ENCODE data around the gene FRAS1.
"Not testable (repeated sequence)": the region's sequence is repeated elsewhere in the genome, so short reads cannot be mapped to it uniquely, and the experiment has no call there.

Gene FRAS1

DNA sequence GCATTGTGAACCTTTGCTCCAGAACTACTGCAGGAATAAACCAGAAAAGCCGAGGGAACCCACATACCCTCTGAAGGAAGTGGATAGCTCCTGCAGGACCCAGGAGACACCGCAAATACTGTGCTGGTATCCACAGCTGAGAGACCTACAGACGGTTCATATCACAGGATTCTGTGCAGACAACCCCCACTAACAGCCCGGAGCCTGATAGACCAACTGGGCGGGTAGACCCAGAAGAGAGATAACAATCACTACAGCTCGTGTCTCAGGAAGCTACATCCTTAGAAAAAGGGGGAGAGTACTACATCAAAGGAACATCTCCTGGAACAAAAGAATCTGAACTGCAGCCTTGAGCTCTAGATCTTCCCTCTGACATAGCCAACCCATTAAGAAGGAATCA, 150.8 kb downstream of the FRAS1 start:
- in situ Hi-C loops (cut with MboI; ENCODE audit: low sequenced_read_pairs): no loop called here

DNA sequence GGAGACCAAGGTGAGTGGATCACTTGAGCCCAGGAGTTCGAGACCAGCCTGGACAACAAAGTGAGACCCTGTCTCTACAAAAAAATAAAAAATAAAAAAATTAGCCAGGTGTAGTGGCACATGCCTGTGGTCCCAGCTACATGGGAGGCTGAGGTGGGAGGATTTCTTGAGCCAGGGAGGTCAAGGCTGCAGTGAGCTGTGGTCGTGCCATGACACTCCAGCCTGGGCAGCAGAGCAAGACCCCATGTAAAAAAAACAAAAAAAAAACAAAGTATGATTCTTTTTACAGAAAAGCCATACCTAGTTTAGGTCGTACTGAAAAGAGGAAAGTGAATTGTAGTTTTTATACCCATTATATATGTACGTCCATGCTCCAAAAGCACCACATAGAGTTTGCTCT, 151.8 kb downstream of the FRAS1 start:
- in situ Hi-C loops (cut with MboI; ENCODE audit: low sequenced_read_pairs): not testable (repeated sequence)

DNA sequence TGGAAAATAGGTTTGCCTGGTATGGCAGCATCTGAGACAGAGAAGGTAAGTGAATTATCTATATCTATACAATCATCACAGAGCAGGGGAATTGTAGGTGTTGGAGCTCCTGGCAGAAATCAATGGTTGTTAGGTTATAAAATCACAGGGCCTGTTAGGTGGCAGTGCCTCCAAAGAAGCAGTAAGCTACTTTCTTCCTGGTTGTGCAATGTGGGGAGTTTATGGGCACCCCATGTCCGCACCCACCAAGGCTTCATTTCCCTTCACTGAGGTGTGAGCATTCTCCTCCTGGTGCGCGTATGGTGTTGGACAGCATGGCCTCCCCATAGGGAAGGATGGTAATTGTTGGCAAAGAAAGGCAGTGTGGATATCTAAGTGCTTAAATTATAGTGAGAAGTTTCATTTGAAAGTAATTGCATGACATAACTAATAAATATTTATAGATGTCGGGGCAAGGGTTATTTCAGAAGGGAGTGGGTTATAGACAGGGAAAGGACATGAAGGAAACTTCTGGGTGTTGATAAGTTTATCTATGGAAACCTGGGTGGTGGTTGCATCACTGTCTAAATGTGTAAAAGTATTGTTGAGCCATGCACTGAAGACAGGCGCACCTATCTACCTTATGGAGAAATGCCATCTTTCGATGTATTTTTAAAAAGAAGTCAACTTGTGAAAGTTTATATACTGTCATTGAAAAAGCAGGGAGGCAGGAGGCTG, 153.7 kb downstream of the FRAS1 start:
- in situ Hi-C loops (cut with MboI; ENCODE audit: low sequenced_read_pairs): no loop called here

DNA sequence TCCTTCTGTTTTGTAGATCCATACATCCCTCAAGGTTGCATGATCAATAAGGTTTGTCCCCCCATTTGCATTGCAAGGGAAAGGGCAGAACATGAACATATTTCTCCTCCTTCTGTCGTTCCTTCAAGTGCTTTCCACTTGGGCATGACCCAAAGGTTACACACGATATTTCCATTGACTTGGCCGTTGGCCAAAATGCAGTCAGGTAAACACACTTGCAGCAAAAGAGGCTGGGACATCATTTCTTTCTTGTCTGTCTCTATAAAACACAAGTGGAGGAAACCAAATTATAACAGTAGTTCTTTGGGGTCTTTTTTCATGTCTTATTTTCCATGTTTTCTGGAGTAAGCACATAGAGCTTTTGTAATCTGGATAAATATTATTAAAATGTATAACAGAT, 156.1 kb downstream of the FRAS1 start:
- in situ Hi-C loops (cut with MboI; ENCODE audit: low sequenced_read_pairs): no loop called here

DNA sequence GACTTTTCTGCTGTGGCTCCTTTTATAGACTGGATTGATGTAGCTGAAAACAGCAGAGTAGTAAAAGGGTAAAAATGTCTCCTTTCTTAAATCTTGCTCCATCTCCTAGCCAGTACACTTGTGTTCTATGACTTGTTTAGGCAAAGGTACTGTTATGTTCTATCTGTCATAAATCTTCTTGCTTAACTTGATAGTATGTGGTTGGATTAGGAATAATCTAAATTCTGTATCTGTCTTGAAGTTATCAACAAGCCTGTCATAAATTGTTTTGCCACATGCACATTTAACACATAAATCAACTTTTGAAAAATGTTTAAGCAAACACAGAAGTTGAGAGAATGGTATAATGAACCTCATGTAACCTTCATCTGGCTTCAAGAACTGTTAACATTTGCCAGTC, 157.0 kb downstream of the FRAS1 start:
- in situ Hi-C loops (cut with MboI; ENCODE audit: low sequenced_read_pairs): no loop called here

DNA sequence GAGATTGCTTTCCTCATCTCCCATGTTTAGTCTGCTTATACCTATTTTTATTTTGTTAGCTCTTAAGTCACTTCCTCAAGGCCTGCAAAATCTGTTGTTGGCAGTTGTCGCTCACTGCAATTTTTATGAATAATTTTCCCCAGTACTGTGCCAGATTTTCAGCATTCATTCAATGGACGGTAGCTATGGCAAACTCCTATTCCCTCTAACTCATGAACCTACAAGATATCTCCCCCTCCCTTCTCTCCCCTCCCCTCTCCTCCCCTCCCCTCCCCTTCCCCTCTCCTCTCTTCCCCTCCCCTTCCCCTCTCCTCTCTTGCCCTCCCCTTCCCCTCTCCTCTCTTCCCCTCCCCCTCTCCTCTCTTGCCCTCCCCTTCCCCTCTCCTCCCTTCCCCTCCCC, 160.4 kb downstream of the FRAS1 start:
- in situ Hi-C loops (cut with MboI; ENCODE audit: low sequenced_read_pairs): no loop called here

DNA sequence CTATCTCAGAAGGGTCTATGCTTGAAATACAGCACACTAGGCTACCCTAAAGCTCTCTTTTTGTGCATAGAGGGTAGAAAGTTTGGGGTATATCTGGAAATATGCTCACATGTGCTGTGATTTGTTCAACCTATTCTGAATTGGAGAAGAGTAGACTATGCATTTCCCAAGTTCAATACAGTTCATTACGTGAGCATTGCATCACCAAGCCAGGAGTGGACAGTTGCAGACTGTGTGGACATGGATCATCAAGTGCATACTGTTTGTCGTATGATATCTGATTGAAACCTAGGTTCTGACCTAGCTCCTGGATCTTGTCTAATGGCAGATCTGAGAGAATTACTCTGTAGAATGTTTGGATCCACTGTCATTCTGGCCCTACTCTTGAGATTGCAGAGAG, 161.1 kb downstream of the FRAS1 start:
- in situ Hi-C loops (cut with MboI; ENCODE audit: low sequenced_read_pairs): no loop called here

DNA sequence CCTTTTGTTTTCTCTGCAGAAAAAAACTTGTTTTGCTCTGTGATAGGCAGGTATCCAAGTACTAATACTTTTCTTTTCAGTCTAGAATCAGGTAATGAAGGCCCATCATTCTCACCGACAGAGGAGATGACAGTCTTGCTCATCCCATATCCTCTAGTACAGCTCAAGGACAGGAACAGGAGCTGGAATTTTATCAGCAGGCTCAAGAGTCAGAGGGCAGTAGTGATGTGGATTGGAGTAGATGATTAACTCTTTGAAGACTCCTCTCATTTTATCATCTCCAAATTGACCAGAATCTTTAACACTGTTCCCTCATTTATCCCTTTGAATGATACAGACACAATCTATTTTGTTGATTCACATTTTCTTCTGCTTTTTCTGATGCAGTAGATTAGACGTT, 162.7 kb downstream of the FRAS1 start:
- in situ Hi-C loops (cut with MboI; ENCODE audit: low sequenced_read_pairs): no loop called here

DNA sequence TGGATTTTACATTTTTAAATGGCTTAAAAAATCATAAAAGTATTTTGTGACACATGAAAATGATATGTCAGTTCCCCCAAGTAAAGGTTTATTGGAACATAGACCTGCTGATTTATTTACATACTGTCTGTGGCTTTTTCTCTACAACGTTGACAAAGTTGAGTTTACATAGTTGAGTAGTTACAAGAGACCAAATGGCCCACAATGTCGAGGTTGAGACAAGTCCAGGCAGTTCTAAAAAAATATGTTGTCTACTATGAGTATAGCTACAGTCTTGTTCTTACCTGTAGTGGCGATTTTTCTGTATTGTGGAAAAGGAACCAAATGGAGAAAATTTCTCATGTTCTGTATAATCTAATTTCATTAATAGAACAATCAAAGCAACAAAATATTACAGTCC, 163.2 kb downstream of the FRAS1 start:
- in situ Hi-C loops (cut with MboI; ENCODE audit: low sequenced_read_pairs): no loop called here

DNA sequence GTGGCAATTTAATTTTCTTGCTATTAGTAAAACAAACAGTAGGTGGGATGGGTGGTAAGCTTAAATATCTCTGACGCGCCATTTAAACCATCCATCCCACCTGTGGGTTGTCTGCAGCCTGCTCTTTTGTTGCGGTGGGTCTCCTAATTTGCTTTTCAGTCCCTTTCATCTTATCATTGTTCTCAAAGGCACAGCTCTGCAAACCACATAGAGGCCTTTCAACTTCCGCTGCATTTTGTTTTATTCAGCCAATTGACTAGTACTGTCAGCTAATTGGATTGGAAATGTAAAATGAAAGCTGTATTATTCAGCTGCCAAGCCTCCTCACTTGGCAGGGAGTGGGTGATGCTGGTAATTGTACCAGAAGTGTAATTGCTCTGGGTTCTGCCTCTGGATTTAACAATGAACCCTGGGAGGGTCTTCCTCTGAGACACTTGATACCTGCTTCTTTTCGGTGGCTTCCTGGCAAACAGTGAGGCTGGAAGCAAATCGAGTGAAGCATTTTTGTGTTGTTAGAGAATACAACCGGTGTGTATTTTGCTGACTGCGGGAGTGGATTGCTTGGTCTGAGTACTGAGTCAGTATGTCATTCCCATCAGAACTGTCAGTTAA, 165.6 kb downstream of the FRAS1 start:
- in situ Hi-C loops (cut with MboI; ENCODE audit: low sequenced_read_pairs): no loop called here

DNA sequence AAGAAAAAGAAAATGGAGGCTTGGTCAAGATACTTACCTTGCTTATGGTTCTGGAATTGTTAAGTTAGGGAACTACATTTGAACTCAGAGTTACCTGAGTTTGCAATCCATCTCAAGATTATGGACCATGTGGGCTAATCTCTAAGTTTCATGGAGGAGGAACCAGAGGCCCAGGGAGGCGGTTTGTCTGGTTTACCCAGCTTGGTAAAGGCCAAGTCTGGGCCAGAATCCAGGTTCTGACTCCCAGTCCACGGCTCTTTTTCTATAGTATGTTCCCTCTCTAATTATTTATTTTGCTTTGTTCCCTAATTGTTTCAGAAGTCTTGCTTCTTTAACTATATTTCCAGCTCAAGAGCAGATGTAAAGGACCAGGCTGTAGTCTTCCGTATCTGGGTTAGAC, 168.1 kb downstream of the FRAS1 start:
- in situ Hi-C loops (cut with MboI; ENCODE audit: low sequenced_read_pairs): no loop called here

DNA sequence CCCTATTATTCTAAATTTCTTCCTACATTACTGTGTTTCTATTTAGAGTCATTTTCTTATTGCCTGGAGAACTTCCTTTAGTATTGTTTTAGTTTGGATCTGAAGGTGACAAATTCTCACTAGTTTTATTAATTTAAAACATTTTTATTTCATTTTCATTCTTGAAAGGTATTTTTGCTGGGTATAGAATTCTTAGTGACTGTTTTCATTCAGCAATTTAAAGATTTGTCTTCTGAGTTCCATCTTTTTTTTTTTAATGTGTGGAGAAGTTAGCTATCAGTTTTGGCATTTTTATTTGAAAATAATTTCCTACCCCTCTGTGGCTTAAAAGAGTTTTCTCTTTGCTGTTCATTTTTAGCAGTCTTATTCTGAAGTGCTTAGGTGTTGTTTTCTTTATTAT, 169.2 kb downstream of the FRAS1 start:
- in situ Hi-C loops (cut with MboI; ENCODE audit: low sequenced_read_pairs): no loop called here

DNA sequence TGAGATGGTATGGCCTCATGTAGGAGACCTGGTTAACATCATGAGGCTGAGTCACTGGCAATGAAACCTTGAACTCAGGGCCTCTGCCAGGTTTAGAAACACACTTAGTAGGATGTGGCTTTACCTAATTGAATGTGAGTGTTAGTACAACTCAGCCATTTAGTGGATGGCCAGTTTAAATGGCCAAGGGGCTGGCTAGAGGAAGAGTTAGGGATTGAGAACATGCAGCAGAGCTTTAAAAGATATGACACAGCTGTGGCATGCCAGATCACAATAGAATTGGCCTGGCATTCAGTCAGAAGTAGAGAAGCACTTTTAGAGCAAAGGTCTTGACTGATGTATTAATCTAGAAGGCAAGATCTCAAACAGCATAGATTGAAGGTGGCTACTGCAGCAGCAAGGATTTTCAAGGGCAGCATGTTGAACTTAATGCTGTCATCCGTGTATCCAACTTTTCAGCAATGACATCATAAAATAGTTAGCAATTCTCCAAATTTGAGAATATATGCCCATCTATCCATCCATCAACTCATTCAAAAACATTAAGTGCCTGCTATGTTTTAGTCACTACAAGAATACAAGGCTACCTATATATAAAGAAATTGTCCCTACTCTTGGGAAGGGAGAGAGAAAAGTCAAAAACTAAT, 170.4 kb downstream of the FRAS1 start:
- in situ Hi-C loops (cut with MboI; ENCODE audit: low sequenced_read_pairs): no loop called here

DNA sequence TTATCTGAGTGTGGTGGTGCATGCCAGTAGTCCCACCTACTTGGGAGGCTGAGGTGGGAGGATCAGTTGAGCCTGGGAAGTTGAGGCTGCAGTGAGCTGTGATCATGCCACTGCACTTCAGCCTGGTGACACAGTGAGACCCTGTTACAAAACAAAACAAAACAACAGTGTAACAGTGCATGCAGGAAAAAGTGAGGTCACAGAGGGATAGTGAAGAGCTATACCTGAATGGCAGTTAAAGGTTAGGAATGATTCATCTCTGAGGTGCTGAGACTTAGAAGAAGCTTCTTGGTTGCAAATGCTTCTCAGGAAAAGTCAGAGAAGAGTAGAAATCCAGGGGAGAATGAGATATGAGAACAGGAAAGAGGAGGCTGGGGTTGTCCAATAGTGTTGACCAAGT, 178.7 kb downstream of the FRAS1 start:
- in situ Hi-C loops (cut with MboI; ENCODE audit: low sequenced_read_pairs): no loop called here

DNA sequence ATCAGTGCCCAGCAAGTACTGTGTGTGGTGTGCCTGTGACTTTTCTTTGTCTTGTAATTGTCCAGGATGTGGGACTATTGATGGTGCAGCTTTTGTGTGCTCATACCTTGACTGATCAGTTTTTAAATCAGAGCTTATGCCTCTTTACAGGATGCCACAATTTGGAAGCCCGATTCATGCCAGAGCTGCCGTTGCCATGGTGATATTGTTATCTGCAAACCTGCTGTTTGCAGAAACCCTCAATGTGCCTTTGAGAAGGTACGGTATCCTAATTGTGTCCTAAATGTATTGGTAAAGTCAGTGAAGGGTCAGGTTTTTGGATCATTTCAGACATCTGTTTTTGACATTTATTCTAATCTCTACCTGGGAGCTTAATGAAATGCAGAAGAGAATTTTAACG, 180.2 kb downstream of the FRAS1 start:
- in situ Hi-C loops (cut with MboI; ENCODE audit: low sequenced_read_pairs): no loop called here

DNA sequence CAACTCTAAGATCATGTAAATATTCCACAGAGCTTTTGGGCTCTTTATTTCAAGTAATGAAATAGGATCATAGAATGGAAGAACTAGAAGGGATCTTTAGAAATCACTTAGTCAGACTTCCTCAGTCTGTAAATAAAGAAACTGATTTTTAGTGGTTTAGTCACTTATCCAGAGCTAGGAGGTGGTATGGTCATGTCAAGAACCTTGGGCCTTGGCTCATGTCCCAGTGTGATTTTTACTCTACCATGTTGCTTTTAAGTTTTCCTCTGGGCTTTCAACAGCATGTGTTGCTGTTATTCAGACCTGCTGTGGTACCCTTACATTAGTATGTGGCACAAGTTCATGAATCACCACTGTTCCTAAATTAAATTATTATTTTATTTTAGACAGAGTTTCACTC, 184.9 kb downstream of the FRAS1 start:
- in situ Hi-C loops (cut with MboI; ENCODE audit: low sequenced_read_pairs): no loop called here

DNA sequence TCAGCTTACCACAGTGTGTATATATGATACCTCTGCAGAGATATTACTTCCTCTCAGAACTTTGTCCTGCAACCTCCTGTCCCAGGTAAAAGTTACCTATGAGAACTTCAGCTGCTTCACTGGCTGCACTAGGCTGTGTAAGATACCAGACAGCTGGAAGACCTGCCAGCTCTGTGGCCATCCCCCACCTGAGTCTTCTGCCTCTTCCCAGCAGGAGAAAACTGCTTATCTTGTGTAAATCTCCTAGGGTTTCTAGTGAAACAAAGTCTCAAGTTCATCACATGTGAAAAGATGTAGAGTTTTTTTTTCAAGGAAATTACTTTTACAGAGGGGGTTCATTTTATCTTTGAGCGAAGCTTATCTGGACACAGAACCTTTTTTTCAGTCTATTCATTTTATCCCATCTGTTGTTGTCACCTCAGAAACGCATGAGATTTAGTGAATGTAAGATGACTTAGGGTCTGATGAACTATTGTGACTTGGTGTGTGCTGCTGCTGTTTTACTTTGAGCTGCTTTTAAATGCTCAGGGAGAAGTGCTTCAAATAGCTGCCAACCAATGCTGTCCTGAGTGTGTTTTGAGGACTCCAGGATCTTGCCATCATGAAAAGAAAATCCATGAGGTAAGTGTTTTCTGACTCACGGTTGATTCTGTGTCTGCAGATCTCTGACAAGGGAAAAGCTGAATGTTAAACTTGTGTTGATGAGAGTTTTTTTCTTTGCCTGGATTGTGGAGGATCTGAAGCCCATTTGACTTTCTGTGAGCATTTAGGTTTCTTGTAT, 187.8 kb downstream of the FRAS1 start:
- in situ Hi-C loops (cut with MboI; ENCODE audit: low sequenced_read_pairs): no loop called here

DNA sequence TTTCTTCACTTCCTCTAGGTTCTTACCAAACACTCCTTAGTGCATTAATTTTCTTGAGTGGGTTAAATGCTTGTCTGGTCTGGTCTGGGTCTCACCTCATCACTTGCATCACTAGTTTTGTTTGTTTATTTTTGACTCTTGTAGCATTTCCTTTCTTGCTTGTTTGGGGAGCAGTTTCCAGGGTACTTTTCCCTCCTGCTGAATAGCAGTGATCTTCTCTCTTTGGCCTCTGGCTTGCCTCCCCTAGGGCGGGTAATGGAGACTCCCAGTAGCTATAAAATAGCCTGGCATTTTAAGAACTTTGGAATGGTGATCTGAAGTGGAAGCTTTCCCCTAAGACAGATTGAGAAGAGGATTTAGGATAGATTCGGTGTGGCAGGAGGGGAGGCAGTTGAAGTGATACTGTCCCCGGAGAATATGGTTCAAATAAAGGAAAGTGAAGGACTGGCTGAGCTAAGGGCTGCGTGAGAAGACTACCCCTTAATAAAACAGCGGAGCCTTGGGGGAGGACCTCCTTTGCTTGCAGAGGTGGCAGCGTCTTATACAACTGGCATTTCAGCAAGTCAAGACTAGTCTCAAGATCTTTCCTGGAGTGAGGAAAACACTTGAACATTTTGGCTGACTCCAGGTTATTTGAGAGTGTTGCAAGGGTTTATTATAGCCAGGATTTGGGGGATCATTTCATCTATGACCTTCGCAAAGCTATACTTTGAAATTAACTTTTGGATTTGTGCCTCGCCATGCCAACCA, 190.6 kb downstream of the FRAS1 start:
- in situ Hi-C loops (cut with MboI; ENCODE audit: low sequenced_read_pairs): no loop called here

DNA sequence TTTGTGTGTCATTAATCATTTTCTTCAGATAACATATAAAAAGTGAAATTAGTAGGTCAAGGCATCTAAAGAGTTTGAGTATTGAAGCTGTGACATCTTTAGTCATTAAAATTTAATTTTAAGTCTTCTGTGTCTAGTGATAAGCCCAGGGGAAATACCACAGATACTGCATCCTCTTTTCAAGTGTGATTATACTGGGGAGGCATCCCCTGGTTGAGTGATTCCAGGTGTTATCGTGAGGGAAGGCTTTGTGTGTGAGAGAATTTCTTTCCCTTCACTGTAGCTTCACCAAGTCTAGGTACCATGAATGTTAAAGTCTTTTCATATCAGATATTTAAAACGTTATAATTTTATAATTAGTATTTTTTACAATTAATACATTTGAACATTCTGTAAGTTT, 193.4 kb downstream of the FRAS1 start:
- in situ Hi-C loops (cut with MboI; ENCODE audit: low sequenced_read_pairs): no loop called here

DNA sequence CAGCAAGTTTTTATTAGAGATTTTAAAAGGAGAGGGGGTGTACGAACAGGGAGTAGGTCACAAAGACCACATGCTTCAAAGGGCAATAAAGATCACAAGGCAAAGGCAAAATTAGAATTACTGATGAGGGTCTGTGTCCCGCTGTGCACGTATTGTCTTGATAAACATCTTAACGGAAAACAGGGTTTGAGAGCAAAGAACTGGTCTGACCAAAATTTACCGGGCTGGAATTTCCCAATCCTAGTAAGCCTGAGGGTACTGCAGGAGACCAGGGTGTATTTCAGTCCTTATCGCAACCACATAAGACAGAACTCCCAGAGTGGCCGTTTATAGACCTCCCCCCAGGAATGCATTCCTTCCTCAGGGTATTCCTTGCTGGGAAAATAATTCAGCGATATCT, 195.7 kb downstream of the FRAS1 start:
- in situ Hi-C loops (cut with MboI; ENCODE audit: low sequenced_read_pairs): not testable (repeated sequence)

DNA sequence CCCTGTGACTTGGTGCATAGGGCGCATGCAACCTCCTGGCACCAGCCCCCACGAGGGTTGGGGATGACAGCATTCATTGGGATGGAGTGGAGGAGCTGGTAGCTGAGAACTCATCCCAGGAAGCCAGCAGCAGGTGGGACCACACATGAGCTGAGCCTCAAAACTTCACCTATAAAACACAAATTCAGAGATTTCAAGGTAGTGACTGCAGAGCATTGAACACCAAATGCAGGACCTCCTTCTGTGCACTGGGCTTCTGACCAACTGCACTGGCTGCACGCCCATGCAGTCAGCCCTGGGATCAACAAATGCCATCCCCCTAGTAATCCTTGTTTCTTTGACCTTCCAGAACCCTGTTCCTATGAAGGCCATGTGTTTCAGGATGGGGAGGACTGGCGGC, 197.8 kb downstream of the FRAS1 start:
- in situ Hi-C loops (cut with MboI; ENCODE audit: low sequenced_read_pairs): no loop called here

Measured in HL-60/S4 treated with phorbol 12-myristate 13-acetate at 8.2 ng/mL for 4 days and 3 days (cell line).